Lower leg skin (tissue), 3 donors: ENCODE data around the gene PEAK1.

Experiments used
- CTCF ChIP-seq, 3 donors: fragments of 450-650 bp; IDR thresholded peaks; one replicate each; pipeline ENCODE4 v1.5.1; 2016; ENCODE audit warnings: antibody characterized with exemption in 3 of 3, mild to moderate bottlenecking in 3 of 3, moderate library complexity in 2 of 3
- POLR2A ChIP-seq, 2 donors: fragments of 450-650 bp; IDR thresholded peaks; one replicate each; pipeline ENCODE4 v1.6.1; 2016 to 2017; ENCODE audit warnings: antibody characterized with exemption in 2 of 2, mild to moderate bottlenecking in 1 of 2, moderate library complexity in 1 of 2

- no peak for TF ChIP-seq CTCF (IDR thresholded peaks at IDR 0.05)
- TF ChIP-seq POLR2A (IDR thresholded peaks at IDR 0.05): no peak
Observed at GRCh38 chr15:77287385-77287784, 132.5 kb downstream of the PEAK1 start.
